GM12891 (cell line): Measurements from ENCODE around the gene FBLL1.

ENCODE experiments used
- DNase-seq: peaks from one replicate; pipeline ENCODE4 v3.0.0; 2011; ENCODE audit warnings: low spot score; ENCODE audit not compliant: insufficient read length
- FAIRE-seq: peaks from 2 replicates; lab custom pipeline; 2011; peaks lifted over from hg19 to GRCh38; lab: Jason Lieb, UNC
- PAX5 ChIP-seq: IDR thresholded peaks from 2 replicates; pipeline ENCODE4 v1.6.1; 2011; ENCODE audit warnings: low read length, moderate library complexity, mild to moderate bottlenecking; ENCODE audit not compliant: insufficient read depth, severe bottlenecking
- POLR2A ChIP-seq: IDR thresholded peaks from 2 replicates; pipeline ENCODE4 v1.6.1; 2011; ENCODE audit warnings: low read depth, low read length, control low read depth
- POLR2AphosphoS5 ChIP-seq: IDR thresholded peaks from 2 replicates; pipeline ENCODE4 v1.6.1; 2011; ENCODE audit warnings: low read depth, low read length, control low read depth
- POU2F2 ChIP-seq: IDR thresholded peaks from 2 replicates; pipeline ENCODE4 v1.6.1; 2011; ENCODE audit warnings: low read depth, mild to moderate bottlenecking, control low read depth, low read length, moderate library complexity
- SPI1 ChIP-seq: IDR thresholded peaks from 2 replicates; pipeline ENCODE4 v1.6.1; 2011; ENCODE audit warnings: low read depth, low read length, control low read depth
- TAF1 ChIP-seq: IDR thresholded peaks from 2 replicates; pipeline ENCODE4 v1.6.1; 2011; ENCODE audit warnings: low read depth, low read length, control low read depth

FBLL1 gene

DNA sequence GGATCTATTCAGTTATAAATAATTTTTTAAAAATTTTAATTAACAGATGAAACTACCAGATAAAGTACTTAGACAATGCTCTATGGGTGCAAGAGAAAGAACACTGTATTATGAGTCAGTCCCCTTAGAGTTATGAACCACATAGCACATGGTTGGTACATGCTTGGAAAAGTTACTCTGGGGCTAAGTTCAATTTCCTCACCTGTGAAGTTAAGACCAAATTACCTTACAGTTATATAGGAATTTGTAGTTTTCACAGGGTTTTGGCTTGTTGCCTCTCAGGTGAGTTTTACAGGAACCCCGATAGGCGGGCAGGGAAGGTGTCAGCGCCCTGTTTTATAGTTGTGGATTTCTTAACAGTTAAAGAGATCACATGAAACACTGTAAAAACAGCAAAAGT lies 48.9 kb downstream of the FBLL1 start:
- DNase-seq (no peak), FAIRE-seq (no peak)

GRCh38 chr5:168578538-168579487 lies 49.7 kb downstream of the FBLL1 start, which contains the start of gene PANK3:
TSS of gene PANK3 (minus strand) at chr5:168579368. CDS start at chr5:168579283, 85 bp downstream.
- FAIRE-seq, result peak; percentile 31
- TF ChIP-seq PAX5, result no peak
- TF ChIP-seq TAF1, result no peak; the same call in 1 of the 2 replicates
- TF ChIP-seq POLR2A, result peak; percentile 80
- TF ChIP-seq SPI1, result no peak; the same call in 1 of the 2 replicates
- 0 out of 2 replicates have a peak, but pooled peaks have one; percentile 40 for TF ChIP-seq POU2F2
- peak; percentile 74; the same call in 1 of the 2 replicates for TF ChIP-seq POLR2AphosphoS5
- DNase-seq, result peak; percentile 71

More for the DNA sequence above, 48.9 kb downstream of the FBLL1 start:
- TF ChIP-seq TAF1 (no peak), PAX5 (no peak), POLR2A (no peak), SPI1 (no peak), POU2F2 (no peak)

- TF ChIP-seq POLR2A (peak; percentile 98), SPI1 (peak; percentile 65), PAX5 (no peak), TAF1 (peak; percentile 84), POU2F2 (0 out of 2 replicates have a peak, but pooled peaks have one; percentile 11), POLR2AphosphoS5 (peak; percentile 95)
- FAIRE-seq, result peak; percentile 100
- DNase-seq, result peak; percentile 76
Observed at GRCh38 chr5:168579488-168580226, 50.6 kb downstream of the FBLL1 start.

DNA sequence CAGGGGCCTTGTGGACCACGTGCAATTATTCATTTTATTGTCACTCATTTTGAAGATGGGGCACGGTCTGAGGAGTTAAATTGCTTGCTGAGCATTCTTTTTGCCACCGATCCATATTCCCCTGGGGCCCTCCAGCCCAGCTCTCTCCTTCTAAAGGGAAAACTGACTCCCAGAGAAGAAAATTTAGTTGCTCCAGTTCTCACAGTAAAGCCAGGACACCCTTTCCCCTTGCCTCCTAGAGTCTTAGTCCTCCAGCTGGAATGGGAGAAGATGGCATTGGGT lies 51.1 kb downstream of the FBLL1 start:
- no peak for TF ChIP-seq SPI1
- no peak for TF ChIP-seq POLR2AphosphoS5
- no peak for TF ChIP-seq POU2F2
- no peak for TF ChIP-seq PAX5
- TF ChIP-seq POLR2A, result no peak
- TF ChIP-seq TAF1, result no peak
- DNase-seq (no peak), FAIRE-seq (no peak)
